DLD1 (cell line): ENCODE results near the gene SLAMF1.
"Not testable (repeated sequence)": the region's sequence is repeated elsewhere in the genome, so short reads cannot be mapped to it uniquely, and the experiment has no call there.

ENCODE experiments used
- in situ Hi-C: cut with HindIII; loops from 2 replicates; pipeline ENCODE4 v1.10.0; 2017; ENCODE audit warnings: low sequenced_read_pairs

The SLAMF1 gene

DNA sequence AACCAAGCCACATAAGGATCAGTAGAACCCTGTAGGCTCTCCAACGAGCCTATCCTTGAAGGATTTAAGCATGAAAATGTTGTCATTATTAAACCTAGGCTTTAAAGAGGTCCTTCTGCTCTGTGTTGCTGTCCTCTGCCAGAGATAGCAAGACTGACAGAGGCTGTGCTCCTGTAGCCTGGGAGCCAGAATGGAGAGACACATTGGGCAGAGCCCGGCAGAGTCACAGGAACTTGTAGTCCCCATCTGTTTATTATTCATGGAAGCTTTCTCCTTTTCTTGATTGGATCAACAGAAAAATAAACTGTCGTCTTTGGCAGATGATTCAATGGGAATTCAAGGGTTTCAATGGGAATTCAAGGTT lies 19.2 kb upstream of the SLAMF1 start:
- in situ Hi-C loops = no loop called here

GRCh38 chr1:160665330-160666078 lies 18.7 kb upstream of the SLAMF1 start:
- in situ Hi-C loops = no loop called here

GRCh38 chr1:160664573-160665051 lies 17.8 kb upstream of the SLAMF1 start:
- in situ Hi-C loops = no loop called here

DNA sequence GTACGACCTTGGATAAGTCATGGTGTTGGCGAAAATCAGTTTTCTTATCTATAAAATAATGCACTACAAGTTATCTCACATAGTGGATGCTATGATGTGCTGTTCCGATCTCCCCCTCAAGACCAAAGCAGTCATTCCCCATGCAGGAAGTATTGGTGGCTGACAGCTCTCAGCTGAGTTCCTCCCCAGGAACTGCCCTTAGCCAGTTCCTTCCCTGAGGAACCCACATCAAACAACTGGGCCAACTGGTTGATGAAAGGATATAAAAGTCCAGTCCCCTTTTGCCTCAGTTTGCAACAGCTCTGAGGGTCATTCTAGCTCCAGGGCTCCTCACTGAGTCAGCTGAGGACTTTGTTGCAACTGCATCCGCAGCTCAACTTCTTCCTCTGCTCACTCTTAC lies 16.1 kb upstream of the SLAMF1 start:
- in situ Hi-C loops = no loop called here

DNA sequence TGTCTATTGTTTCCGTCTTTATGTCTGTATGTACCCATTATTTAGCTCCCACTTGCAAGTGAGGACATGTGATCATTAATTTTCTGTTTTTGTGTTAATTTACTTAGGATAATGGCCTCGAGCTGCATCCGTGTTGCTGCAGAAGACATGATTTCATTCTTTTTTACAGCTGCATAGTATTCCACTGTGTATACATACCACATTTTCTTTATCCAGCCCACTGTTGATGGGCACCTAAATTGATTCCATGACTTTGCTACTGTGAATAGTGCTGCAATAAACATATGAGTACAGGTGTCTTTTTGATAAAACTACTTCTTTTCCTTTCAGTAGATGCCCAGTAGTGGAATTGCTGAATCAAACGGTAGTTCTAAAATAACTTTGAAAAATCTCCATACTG lies 12.7 kb upstream of the SLAMF1 start:
- in situ Hi-C loops = no loop called here

- in situ Hi-C loops = no loop called here
Observed at GRCh38 chr1:160658814-160659193, 12.0 kb upstream of the SLAMF1 start.

- in situ Hi-C loops = no loop called here
Observed at GRCh38 chr1:160658162-160658813, 11.4 kb upstream of the SLAMF1 start.

- in situ Hi-C loops = no loop called here
Observed at GRCh38 chr1:160657250-160657781, 10.5 kb upstream of the SLAMF1 start.

DNA sequence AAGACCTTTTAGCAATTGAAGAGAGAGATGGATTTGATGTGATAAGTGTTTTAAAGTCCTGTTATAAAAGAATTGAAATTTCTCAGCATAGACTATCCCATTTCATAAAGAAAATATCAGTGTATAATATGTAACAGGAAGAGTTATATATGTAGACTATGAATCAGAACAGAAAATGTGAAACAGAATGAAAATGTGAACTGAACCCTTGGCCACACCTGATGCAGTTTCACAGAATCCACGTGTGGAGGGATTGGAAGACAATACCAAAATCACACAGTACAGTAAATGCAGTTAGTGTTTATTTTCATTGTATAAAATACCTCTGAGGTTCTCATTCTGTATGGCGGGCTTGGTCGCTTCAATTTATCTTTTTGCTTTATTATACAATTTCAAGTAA lies 9.9 kb upstream of the SLAMF1 start:
- in situ Hi-C loops = no loop called here

DNA sequence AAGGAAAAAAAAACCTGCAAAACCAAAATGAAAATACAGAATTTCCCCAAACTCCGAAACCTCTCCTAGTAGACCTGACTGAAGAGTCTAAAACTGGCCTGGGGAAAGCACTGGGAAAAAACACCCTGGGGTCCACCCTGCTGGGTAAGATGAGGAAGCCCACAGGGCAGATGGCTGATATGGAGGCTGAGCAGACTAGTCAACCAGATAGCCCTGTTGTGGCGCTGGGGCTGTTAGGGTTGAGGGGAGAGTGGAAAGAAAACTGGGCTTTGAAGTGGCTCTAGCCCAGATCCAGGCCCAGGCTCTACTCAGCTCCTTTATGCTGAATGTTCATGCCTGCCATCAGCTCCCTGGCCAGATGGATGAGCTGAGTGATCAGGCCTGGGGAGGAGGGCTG lies 6.8 kb upstream of the SLAMF1 start:
- in situ Hi-C loops = no loop called here

GRCh38 chr1:160652924-160653619 lies 6.2 kb upstream of the SLAMF1 start:
- in situ Hi-C loops = no loop called here

- in situ Hi-C loops = not testable (repeated sequence)
Observed at GRCh38 chr1:160652065-160652641, 5.3 kb upstream of the SLAMF1 start.

DNA sequence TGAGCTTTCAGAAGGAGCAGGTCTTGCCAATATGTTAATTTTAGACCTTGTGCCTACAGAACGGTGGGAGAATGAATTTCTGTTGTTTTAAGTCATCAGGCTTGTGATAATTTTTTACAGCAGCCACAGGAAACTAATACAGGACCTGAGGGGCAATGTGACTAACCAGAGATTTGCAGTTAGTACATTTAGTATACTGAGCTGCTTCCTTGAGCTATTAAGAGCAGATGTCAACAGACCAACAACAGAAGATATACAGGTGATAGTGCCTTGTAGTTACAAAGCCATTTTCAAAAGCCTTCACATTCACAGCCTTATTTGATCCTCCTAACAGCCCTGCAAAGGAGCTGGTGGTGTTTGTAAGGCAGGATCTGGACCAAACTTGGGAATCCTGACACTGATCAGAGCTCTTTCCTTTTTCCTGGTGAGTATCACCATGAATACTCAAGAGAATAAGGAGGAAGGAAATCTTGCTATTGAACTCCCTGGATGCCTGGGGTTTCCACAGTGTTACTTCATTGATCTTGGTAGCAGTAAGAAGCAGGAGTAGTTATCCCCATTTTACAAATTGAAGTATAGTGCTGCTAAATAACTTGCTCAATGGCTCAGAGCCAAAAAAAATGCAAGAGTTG lies 4.7 kb upstream of the SLAMF1 start:
- in situ Hi-C loops = no loop called here

- in situ Hi-C loops = loop anchor here (10.0 kb wide), 1 partner anchor 543 kb away; no protein-coding TSS in a partner anchor
Observed at GRCh38 chr1:160647329-160647720, 481 bp upstream of the SLAMF1 start.

DNA sequence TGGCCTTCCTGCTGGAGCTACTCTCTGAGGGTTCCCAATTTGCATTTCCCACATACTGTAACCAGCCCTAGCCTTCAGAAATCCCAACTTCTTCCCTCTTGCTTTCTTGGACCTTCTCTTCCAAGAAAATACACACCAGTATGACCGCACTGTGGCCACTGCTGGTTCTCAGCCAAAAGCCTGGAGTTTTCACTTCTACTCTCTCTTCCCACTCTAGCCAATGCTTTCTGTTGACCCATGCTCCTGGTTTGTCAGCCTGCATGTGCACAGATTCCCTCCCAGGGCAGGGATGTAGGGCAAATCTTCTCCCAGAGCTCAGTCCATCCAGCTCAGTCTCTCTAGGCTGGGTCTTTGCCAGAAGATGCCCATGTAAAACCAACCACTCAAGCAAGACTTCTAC lies 664 bp downstream of the SLAMF1 start:
- in situ Hi-C loops = loop anchor here (10.0 kb wide), 1 partner anchor 541 kb away; no protein-coding TSS in a partner anchor

DNA sequence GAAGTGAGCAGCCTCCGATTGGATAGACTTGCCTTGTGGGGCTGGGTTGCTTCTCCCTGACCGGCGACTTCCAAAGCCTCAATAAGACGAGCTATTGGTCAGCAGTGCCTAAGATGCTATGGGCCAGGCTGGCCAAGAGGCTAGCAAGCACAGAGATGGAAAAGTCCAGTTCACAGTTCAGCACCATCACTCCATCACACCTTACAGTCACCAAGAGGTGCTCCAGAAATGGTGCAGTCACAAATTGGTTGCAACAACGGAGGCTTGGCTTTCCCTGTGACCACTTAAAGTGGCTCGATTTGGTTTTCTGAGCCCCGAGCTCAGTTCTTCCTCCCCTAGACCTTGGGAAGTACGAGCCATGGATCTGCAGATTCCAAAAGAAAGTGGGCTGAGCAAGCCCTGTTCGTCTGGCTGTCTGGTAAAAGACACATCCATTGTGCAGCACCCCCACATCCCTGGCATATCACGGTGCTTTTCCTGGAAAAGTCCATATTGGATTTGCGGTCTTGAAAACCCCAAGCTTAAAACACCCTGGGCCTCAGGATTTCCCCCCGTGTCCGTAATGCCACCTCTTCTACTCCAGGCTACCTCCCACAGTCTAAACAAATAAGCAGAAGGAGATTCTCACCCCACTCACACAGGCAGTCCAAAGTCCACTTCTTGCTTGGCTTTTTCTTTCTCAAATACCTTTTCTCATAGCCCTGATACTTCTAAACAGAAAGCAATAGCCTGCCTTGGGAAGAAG lies 1.3 kb downstream of the SLAMF1 start:
- in situ Hi-C loops = loop anchor here (10.0 kb wide), 1 partner anchor 541 kb away; no protein-coding TSS in a partner anchor

DNA sequence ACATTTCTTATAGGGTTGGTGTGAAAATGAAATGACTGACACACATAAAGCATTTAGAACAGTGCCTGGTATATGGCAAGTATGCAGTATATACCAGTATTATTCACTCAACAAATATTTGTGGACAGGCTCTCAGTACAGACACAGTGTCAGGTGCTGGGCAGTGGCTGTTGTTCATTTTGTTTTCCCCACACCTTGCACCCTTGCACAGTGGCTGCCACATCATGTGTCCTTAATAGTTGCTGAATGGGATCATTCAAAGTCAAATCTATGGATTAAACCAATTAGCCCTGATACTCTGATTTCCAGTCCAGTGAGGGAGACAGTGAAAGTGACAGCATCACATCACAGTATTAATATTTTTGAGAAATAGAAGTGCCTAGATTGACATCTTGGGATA lies 2.4 kb downstream of the SLAMF1 start:
- in situ Hi-C loops = loop anchor here (10.0 kb wide), 1 partner anchor 540 kb away; no protein-coding TSS in a partner anchor

DNA sequence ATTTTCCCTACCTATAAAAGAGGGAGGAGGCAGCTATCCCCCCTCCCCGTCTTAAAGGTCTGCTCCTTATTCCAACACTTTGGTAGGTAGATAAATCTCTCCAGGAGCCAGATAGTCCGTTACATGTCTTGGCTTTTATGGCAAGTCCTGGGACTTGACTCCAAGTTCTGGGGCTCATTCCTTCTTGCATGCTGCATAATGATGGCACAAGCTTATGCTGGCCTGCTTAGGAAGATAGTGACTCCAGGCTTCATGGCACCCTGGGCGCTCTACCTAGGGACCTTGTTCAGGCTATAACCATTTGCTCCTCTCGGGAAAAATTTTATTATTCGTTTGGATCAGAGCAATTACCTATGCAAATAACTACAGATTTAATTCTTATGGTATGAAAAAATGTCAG lies 3.7 kb downstream of the SLAMF1 start:
- in situ Hi-C loops = loop anchor here (10.0 kb wide), 1 partner anchor 538 kb away; no protein-coding TSS in a partner anchor

DNA sequence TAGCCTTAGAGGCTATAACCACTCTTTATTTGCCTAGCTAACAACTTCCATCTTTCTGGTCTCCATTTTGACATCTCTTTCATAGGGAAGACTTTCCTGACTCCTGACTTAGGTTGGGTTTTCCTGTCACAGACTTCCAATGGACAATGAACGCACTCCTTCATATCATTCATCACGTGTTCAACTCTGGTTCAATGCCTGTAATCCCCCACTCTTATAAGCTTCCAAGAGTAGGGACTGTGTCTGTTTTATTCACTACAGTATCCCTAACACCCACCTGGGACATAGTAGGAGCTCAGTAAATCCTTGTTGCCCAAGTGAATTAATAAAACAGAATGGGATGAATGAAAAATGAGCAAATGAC lies 4.6 kb downstream of the SLAMF1 start:
- in situ Hi-C loops = loop anchor here (10.0 kb wide), 1 partner anchor 537 kb away; no protein-coding TSS in a partner anchor
